ENCODE results near the gene EMC9. TPM values are rescaled to one million over a fixed set of nuclear protein-coding genes. Genes with fewer than 3 reads are reported as not detected.

The EMC9 gene
- polyA plus RNA-seq, 1 donor (not counting 4 experiments of a cell fraction or from before 2014, with no cell fraction given) = 11.0 TPM

DNA sequence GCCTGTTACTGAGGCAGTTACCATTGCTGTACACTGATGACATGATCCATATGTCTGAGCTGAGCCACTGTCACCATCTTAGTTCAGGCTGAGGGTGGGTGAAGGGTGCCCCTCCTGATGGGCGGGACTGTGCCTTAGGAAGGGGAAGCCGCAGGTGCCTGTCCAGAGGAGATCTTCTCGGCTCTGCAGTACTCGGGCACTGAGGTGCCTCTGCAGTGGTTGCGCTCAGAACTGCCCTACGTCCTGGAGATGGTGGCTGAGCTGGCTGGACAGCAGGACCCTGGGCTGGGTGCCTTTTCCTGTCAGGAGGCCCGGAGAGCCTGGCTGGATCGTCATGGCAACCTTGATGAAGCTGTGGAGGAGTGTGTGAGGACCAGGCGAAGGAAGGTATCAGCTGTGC is 9.6 kb upstream of the EMC9 start:
- no peak overlapping the region for H3K27ac ChIP-seq (ENCODE audit: control insufficient read depth, insufficient read depth, low read length)
- dilution Hi-C loops (cut with MboI; ENCODE audit: extremely low pct_ligation_motif_present, low sequenced_read_pairs) = no loop called here

GRCh38 chr14:24150567-24150966 is 9.2 kb upstream of the EMC9 start:
- dilution Hi-C loops (cut with MboI; ENCODE audit: extremely low pct_ligation_motif_present, low sequenced_read_pairs) = no loop called here
- H3K27me3 ChIP-seq (ENCODE audit: control insufficient read depth, extremely low read depth, insufficient read depth, low read length) = no peaks in the 10 kb centered on the region
- FAIRE-seq (no peak), DNase-seq (ENCODE audit: low read depth, low spot score) (no peak)
- no peak overlapping the region for H3K4me2 ChIP-seq (ENCODE audit: control insufficient read depth, extremely low read depth, insufficient read depth, low read depth, low read length)
- no peak overlapping the region for H2AFZ ChIP-seq (ENCODE audit: control insufficient read depth, low read length)
- no peaks in the 10 kb centered on the region for H4K20me1 ChIP-seq (ENCODE audit: control insufficient read depth, extremely low read depth, insufficient read depth, low read length)
- H3K9me1 ChIP-seq (ENCODE audit: control insufficient read depth, extremely low read depth, insufficient read depth, low read length) = no peaks in the 10 kb centered on the region
- H3K27ac ChIP-seq (ENCODE audit: control insufficient read depth, insufficient read depth, low read length) = no peak overlapping the region
- H3K9ac ChIP-seq (ENCODE audit: control insufficient read depth, extremely low read depth, insufficient read depth, low read length) = no peak overlapping the region
- TF ChIP-seq CTCF (optimal IDR thresholded peaks at IDR 0.05 in 1 of 3, IDR thresholded peaks at IDR 0.05 in 1 of 3, conservative IDR thresholded peaks at IDR 0.05 in 1 of 3; ENCODE audit: extremely low read depth in 1 of 3, insufficient read depth in 2 of 3, low read length in 3 of 3) (no peak), EZH2 (IDR thresholded peaks at IDR 0.05; ENCODE audit: low read length) (no peak)
- peaks cover 14% of the 10 kb centered on the region for H3K4me1 ChIP-seq (ENCODE audit: control insufficient read depth, extremely low read depth, insufficient read depth, low read length)
- no peak overlapping the region for H3K4me3 ChIP-seq (ENCODE audit: control insufficient read depth in 2 of 3, extremely low read depth in 1 of 3, insufficient read depth in 2 of 3, low read depth in 1 of 3, low read length in 3 of 3)
- peaks cover 34 to 48% of the 10 kb centered on the region in 2 experiments for H3K36me3 ChIP-seq (ENCODE audit: control insufficient read depth in 2 of 2, extremely low read depth in 1 of 2, insufficient read depth in 2 of 2, low read length in 2 of 2)
- peaks cover 44% of the 10 kb centered on the region for H3K79me2 ChIP-seq (ENCODE audit: control insufficient read depth, insufficient read depth, low read length)
- no peaks in the 10 kb centered on the region for H3K9me3 ChIP-seq (ENCODE audit: control insufficient read depth, low read depth, low read length)

More for the DNA sequence above, 9.6 kb upstream of the EMC9 start:
- H3K79me2 ChIP-seq (ENCODE audit: control insufficient read depth, insufficient read depth, low read length) = peaks cover 42% of the 10 kb centered on the region
- peaks cover 11% of the 10 kb centered on the region for H3K4me1 ChIP-seq (ENCODE audit: control insufficient read depth, extremely low read depth, insufficient read depth, low read length)
- H3K9ac ChIP-seq (ENCODE audit: control insufficient read depth, extremely low read depth, insufficient read depth, low read length) = no peak overlapping the region
- H4K20me1 ChIP-seq (ENCODE audit: control insufficient read depth, extremely low read depth, insufficient read depth, low read length) = no peaks in the 10 kb centered on the region
- DNase-seq (ENCODE audit: low read depth, low spot score) = no peak
- no peaks in the 10 kb centered on the region for H3K9me1 ChIP-seq (ENCODE audit: control insufficient read depth, extremely low read depth, insufficient read depth, low read length)
- no peak overlapping the region for H2AFZ ChIP-seq (ENCODE audit: control insufficient read depth, low read length)
- TF ChIP-seq CTCF (optimal IDR thresholded peaks at IDR 0.05 in 1 of 3, IDR thresholded peaks at IDR 0.05 in 1 of 3, conservative IDR thresholded peaks at IDR 0.05 in 1 of 3; ENCODE audit: extremely low read depth in 1 of 3, insufficient read depth in 2 of 3, low read length in 3 of 3) = no peak
- TF ChIP-seq EZH2 (IDR thresholded peaks at IDR 0.05; ENCODE audit: low read length) = no peak
- H3K4me2 ChIP-seq (ENCODE audit: control insufficient read depth, extremely low read depth, insufficient read depth, low read depth, low read length) = no peak overlapping the region
- H3K4me3 ChIP-seq (ENCODE audit: control insufficient read depth in 2 of 3, extremely low read depth in 1 of 3, insufficient read depth in 2 of 3, low read depth in 1 of 3, low read length in 3 of 3) = no peak overlapping the region
- no peaks in the 10 kb centered on the region for H3K9me3 ChIP-seq (ENCODE audit: control insufficient read depth, low read depth, low read length)
- no peaks in the 10 kb centered on the region for H3K27me3 ChIP-seq (ENCODE audit: control insufficient read depth, extremely low read depth, insufficient read depth, low read length)
- H3K36me3 ChIP-seq (ENCODE audit: control insufficient read depth in 2 of 2, extremely low read depth in 1 of 2, insufficient read depth in 2 of 2, low read length in 2 of 2) = peaks cover 37 to 52% of the 10 kb centered on the region in 2 experiments
- FAIRE-seq = no peak
